HUDEP-2 (cell line): ENCODE measurements around the gene ZBED5.
"Not testable (repeated sequence)": the region's sequence is repeated elsewhere in the genome, so short reads cannot be mapped to it uniquely, and the experiment has no call there.

ENCODE experiments used
- DNase-seq, 76 experiments: peaks; one replicate each; lab custom pipeline; 2025; ENCODE audit not compliant: unreplicated experiment in 76 of 76; lab: John Stamatoyannopoulos, UW

ZBED5 gene

GRCh38 chr11:10844356-10844755 is 13.5 kb downstream of the ZBED5 start:
- DNase-seq = no peak

GRCh38 chr11:10838881-10839280 is 19.0 kb downstream of the ZBED5 start:
- peak in 1 of 76 experiments; percentile 17 for DNase-seq

- no peak for DNase-seq
Measured at GRCh38 chr11:10838083-10838482, 19.8 kb downstream of the ZBED5 start.

GRCh38 chr11:10836884-10837283 is 21.0 kb downstream of the ZBED5 start:
- DNase-seq = not testable (repeated sequence)

GRCh38 chr11:10829139-10829538 is 28.7 kb downstream of the ZBED5 start:
- no peak for DNase-seq

GRCh38 chr11:10828402-10828801 is 29.5 kb downstream of the ZBED5 start:
- DNase-seq = no peak

- peak in 1 of 76 experiments; percentile 11 for DNase-seq
Measured at GRCh38 chr11:10824888-10825287, 33.0 kb downstream of the ZBED5 start.

GRCh38 chr11:10823152-10823579 is 34.7 kb downstream of the ZBED5 start:
- DNase-seq = peak in 3 of 76 experiments; percentile 1 to 31 (median 14)

- not testable (repeated sequence) for DNase-seq
Measured at GRCh38 chr11:10822491-10822890, 35.4 kb downstream of the ZBED5 start.

GRCh38 chr11:10818594-10818993 is 39.3 kb downstream of the ZBED5 start:
- DNase-seq = no peak

- DNase-seq = no peak
Measured at GRCh38 chr11:10813945-10814344, 43.9 kb downstream of the ZBED5 start.

- peak in 31 of 76 experiments; percentile 9 to 79 (median 42) for DNase-seq
Measured at GRCh38 chr11:10809373-10810160, 48.3 kb downstream of the ZBED5 start.

GRCh38 chr11:10808553-10809372 is 49.1 kb downstream of the ZBED5 start, which contains the start of gene EIF4G2:
EIF4G2 (minus strand) TSS chr11:10808926.
- DNase-seq = peak; percentile 69 to 99 (median 96)

- DNase-seq = peak in 4 of 76 experiments; percentile 25 to 48 (median 40)
Measured at GRCh38 chr11:10808235-10808552, 49.7 kb downstream of the ZBED5 start.

GRCh38 chr11:10807493-10808234 is 50.2 kb downstream of the ZBED5 start:
- peak in 20 of 76 experiments; percentile 7 to 44 (median 20) for DNase-seq

- no peak for DNase-seq
Measured at GRCh38 chr11:10806206-10806605, 51.6 kb downstream of the ZBED5 start.

GRCh38 chr11:10805741-10806140 is 52.1 kb downstream of the ZBED5 start:
- DNase-seq = no peak

- no peak for DNase-seq
Measured at GRCh38 chr11:10803676-10804075, 54.2 kb downstream of the ZBED5 start.
